Astrocyte of the spinal cord (primary cell): ENCODE data around the gene LASP1.

ENCODE experiments used
- DNase-seq: peaks from one replicate; pipeline ENCODE4 v3.0.0; 2011; ENCODE audit warnings: low read depth, low spot score
- H3K4me3 ChIP-seq: 2 replicates; pipeline ENCODE4 v1.5.1; 2011; ENCODE audit warnings: low read depth, mild to moderate bottlenecking, low read length, moderate library complexity
- in situ Hi-C: cut with HindIII; loops from 2 replicates; pipeline ENCODE4 v1.10.0; 2017; ENCODE audit warnings: low sequenced_read_pairs
- TF ChIP-seq, protein P1 (sequence below): IDR thresholded peaks from 2 replicates; pipeline ENCODE4 v1.5.1; 2012; ENCODE audit warnings: low read depth, mild to moderate bottlenecking, low read length, inconsistent platforms

LASP1 gene

GRCh38 chr17:38919316-38920078 is 49.6 kb downstream of the LASP1 start:
- in situ Hi-C loops = no loop called here
- H3K4me3 ChIP-seq = no peak overlapping the region
- DNase-seq = no peak
- TF ChIP-seq, protein P1, sequence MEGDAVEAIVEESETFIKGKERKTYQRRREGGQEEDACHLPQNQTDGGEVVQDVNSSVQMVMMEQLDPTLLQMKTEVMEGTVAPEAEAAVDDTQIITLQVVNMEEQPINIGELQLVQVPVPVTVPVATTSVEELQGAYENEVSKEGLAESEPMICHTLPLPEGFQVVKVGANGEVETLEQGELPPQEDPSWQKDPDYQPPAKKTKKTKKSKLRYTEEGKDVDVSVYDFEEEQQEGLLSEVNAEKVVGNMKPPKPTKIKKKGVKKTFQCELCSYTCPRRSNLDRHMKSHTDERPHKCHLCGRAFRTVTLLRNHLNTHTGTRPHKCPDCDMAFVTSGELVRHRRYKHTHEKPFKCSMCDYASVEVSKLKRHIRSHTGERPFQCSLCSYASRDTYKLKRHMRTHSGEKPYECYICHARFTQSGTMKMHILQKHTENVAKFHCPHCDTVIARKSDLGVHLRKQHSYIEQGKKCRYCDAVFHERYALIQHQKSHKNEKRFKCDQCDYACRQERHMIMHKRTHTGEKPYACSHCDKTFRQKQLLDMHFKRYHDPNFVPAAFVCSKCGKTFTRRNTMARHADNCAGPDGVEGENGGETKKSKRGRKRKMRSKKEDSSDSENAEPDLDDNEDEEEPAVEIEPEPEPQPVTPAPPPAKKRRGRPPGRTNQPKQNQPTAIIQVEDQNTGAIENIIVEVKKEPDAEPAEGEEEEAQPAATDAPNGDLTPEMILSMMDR = no peak

- in situ Hi-C loops = no loop called here
- no peak overlapping the region for H3K4me3 ChIP-seq
- DNase-seq = no peak
- TF ChIP-seq, protein P1 = no peak
Observed at GRCh38 chr17:38920374-38921291, 50.8 kb downstream of the LASP1 start.

GRCh38 chr17:38921756-38922411 is 52.0 kb downstream of the LASP1 start:
- TF ChIP-seq, protein P1 = no peak
- no peak for DNase-seq
- in situ Hi-C loops = no loop called here
- no peak overlapping the region for H3K4me3 ChIP-seq

DNA sequence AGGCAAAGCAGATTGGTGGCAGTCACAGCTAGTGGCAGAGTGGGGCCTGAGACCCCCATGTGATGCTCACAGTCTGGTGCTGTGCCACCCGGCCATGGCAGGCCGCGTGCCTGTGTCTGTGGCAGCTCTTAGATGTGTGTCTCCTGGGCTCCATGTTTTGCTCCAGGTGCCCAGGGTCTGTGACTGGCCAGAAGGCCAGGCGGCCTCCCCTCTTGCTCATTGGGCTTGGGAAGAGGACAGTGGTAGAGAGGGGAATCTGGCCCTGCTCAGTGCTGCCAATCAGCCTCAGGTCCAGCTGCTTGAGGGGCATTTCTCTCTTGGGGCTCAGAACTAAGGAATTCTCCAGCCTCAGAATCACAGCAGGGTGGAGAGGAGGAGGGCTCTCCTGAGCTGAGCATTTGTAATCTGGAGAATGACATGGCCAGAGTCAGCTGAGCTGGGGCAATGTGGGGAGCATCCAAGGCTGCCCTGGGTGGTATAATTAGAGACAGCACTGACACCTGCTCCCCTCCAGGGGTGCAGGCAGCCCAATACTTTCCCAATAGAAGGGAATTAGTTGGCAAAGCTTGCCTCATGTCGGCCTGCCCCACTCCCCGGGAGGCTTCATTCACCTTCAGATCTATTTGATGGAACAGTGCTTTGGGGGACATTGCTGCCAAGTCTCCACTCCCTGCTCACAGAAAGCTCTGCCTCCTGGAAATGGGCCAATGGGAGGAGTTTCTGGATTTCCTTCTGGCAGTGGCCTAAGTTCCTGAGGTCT is 52.9 kb downstream of the LASP1 start:
- in situ Hi-C loops = no loop called here
- H3K4me3 ChIP-seq = no peak overlapping the region
- DNase-seq = peak; percentile 74
- TF ChIP-seq, protein P1 = no peak

DNA sequence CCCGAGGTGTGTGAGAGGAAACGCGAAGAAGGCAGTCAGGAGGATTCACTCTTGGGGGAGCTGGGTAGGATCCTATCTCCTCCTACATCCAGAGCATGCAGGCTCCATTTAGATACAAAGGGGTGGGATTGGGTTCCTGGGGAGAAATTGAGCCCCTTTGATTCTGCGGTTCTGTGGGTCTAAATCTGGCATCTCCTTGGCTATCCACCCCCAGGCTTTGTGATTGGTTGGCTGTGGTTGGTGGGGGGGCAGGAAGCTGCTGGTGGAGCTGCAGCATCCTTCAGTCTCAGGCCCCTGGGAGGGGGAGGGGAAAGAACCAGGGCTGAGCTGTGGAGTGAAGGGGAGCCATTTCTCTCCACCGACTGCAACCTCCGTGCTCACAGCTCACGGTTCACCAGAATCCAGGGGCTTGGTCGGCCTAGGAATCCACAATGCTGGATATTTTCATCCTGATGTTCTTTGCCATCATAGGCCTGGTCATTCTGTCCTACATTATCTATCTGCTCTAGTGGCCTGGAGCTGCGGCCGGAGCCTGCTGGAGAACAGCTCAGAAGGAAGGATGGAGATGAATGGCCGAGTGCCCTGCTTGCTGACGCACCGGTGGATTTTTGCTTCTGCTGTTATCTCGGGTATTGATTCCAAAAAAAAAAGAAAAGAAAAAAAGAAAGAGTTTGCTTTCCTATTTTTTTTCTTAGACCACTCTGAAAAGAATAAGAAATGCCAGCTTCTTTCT is 55.6 kb downstream of the LASP1 start, which contains the start of gene LASP1NB:
Gene LASP1NB (plus strand): TSS at position 352 of the 733 bp plus-strand sequence.
- DNase-seq = peak; percentile 42
- H3K4me3 ChIP-seq = peak within 1 kb of the TSS; percentile 22
- in situ Hi-C loops = no loop called here
- TF ChIP-seq, protein P1 = no peak
